GM18858 (cell line): ENCODE measurements around the gene PAPPA.

Experiments
- ATAC-seq: cut with Tn5 transposase; IDR thresholded peaks from one replicate; pipeline ENCODE4 v1.9.1; 2021; ENCODE audit not compliant: unreplicated experiment

PAPPA gene

DNA sequence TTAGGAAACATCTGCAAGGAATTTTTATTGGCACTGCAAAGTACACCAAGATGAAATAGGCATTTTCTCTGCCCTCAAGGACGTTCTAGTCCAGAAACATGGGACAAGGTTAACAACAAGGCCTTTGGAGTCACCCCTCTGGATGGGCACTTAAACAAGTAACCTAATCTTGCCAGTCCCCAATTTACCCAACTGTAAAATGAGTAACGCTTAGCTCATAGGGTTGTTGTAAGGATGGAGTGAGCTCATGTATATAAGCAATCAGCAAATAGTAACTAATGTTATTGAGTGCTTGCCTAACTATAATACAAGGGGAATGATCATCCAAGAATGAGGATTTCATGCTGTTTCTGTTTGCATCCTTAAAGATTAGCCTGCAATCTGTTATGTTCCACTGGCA, 189.3 kb downstream of the PAPPA start:
- ATAC-seq: no peak

DNA sequence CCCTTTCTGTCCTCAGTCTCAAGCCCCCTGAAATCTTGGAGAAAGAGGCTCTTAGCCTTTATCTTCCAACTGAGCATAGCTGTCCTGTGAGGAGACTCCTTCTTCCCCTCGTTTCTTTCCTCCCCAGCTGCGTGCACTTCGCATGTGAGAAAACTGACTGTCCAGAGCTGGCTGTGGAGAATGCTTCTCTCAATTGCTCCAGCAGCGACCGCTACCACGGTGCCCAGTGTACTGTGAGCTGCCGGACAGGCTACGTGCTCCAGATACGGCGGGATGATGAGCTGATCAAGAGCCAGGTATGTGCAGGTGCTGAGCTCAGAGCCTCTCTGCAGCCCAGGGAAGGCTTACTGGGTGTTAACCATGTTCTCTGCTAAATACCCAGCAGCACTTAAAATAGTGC, 190.8 kb downstream of the PAPPA start:
- no peak for ATAC-seq

DNA sequence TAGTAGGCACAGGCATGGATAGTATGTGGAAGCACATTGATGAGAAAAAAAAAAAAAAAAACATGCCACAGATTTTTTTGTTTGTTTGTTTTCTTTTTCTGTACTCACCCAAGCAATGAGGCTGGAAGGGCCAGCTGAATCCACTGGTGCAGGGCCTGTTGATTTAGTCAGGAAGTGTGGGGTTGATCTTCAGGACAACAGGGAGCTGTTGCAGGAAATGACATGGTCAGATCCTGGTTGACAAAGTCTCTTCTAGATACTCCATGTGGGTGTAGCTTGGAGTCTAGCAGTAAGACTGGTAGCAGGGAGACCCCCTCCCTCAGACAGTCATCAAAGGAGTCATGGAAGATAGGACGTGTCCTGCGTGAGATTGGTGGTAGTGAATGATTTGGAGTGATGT, 191.8 kb downstream of the PAPPA start:
- ATAC-seq: no peak

DNA sequence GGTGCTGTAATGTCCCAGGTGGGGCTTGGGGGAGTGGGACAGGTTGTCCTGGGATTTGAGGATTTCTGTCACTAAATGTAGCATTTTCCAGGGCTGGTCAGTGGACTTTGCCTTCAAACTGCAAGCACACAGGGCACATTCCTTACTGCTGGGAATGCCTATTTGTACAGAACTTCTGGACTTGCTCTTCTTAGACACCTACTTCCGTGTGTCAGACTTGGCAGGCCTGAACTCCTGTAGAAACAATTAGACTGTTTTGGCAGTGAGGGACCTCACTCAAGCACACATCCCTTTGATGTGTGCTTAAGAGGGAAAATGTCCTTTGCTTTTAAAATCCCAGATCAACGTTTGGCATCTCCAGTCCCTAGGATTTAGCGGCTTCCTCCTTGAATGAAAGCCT, 192.2 kb downstream of the PAPPA start:
- no peak for ATAC-seq

DNA sequence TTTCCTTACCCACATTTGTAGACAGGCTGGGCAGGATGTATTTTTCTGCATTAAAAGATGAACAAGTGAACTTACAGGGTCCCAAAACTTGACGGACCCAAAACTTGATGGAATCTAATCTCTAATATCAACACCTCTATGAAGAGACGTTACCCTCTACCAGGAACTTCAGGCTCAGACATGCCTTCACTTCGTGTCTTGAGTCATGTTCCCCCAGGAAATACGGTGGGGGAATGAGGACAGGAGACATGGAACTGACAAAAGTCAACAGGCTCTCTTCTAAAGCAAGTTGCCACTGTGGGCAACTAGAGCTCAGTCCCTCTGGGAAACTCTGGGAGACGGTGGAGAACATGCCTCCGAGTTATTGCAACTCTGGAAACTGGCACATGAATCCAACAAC, 196.1 kb downstream of the PAPPA start:
- no peak for ATAC-seq

DNA sequence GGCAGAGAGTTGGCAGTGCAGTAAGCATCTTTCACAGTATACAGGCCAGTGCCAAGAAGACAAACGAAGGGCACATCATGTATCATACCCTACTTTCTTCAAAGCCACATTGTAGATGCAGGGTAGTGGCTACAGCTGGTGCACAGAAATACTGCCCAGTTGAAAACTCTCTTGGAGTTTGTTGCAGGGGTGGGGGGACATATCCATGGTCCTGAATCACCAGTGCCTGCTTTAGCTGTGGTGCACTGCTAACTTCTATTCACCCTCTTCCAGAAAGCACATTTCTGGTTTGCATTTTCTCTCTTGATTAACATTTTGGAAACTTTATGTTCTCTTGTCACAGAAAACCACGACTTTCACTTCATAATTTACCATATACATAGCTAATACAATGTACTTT, 196.6 kb downstream of the PAPPA start:
- ATAC-seq: no peak

DNA sequence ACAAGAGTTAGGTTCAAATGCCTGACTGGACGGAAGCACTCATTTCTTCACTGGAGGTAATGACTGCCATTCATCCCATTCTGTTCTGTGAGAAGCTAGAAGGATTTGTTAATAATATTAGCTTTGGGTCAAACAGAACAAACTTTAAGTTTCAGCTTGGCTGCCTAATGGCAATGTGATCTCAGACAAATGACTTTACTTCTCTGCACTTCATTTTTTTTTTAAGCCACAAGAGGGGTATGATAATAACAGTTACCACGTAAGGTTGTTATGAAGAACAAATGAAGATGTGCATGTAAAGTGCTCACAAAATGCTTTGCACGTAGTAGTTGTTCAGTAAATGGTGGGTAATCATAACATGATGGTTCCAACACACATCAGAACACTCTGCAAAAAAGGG, 199.4 kb downstream of the PAPPA start:
- no peak for ATAC-seq

DNA sequence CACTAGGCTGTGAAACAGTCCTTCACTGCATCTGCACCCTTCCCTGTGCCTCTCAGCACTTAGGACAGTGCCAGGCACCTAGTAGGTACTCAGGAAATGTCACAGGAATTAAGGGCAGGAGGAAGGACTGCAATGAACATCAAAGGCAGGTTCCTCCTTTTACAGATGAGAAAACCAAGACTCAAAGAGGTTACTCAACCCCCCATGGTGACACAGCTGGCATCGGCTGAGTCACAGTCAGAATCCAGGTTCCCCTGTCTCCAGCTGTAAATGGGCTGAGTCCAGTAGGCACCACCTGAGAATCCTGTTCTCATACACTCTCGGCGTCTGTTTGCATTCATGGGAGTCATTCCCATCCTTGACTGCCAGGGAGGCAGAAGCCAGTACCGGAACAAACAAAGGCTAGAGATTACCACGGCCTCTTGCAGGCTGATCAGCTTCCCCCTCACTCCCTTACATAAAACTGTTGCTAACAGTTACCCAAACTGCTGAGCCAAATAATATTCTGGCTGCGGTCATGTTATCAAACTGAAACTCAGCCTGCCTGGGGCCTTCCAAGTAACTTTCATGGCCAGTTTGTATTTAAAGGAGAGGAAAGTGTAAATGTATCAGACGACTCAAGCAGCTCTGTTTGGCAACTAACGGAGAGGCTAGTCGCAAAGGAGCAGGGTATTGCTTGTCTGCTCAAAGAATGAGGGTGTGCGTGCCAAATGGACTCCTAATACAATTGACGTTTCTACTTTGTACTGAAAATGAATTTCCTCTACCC, 201.7 kb downstream of the PAPPA start:
- ATAC-seq: no peak

DNA sequence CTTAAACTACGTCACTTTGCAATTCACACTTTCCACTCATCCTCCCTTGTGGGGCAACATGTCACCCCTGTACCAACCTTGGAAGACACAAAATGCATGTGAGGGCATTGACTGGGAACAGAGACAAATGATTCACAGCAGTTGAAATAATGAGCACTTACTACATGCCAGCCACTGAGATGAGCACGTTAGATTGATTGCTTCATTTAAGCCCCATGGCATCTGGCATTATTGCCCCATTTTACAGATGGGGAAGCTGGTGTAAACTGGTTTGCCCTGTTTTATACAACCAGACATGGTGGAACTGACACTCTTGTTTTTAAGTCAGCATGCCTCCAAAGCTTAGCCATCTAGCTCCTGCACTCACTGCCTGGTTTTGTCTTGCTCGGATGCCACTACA, 204.7 kb downstream of the PAPPA start:
- ATAC-seq: no peak

DNA sequence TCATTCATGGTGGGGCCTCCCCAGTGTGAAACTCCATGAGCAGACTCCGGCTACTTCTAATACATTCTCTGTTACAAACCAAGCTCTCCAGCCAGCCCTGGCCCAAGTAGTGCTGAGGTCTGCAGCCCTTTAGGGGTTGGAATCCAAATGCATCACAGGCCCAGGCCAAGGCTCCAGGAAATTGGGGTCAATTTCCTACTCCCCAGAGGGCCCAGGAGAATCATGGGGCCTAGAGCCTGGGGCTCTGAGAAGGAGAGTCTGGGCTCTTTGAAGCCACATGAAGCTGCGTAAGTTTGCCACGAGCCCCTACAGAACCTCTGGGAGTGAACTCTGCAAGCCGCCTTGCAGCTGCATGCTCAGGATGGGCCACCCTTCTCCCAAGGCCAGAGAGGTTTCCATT, 206.4 kb downstream of the PAPPA start:
- no peak for ATAC-seq

DNA sequence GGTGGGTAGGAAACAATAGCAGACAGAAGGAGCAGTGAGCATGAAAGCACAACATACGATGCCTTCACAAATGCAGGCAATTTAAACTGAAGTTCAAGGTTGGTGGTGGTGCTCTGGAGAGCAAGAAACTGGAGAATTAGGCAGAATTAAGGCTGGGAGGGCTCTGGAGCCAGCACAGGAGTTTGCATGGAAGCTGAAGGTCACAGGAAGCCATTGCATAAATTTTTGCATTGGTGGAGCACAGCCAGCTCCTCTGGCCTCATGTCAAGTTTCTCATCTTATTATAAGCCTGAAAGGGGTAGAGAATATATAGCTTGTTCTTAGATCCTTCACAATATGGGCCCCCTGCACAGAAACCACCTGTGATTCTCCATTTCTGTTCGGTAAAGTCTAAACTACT, 207.4 kb downstream of the PAPPA start:
- ATAC-seq: no peak

DNA sequence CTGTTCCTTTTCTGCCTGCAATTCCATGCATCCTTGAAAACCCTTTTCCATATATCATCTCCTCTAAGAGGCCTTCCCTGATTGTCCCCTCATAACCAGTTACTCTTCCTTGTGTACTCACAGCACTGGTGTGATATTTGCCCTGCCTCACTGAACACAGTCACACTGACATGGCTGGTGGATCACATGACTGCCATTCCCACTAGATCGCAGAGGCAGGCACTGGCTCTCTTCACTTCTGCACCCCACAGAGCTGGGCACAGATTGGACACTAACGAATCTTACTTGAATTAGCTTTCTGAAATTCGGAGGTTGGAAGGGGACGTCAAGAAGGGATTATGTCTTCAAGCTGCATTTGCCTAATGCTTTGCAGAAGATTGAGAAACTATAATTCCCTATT, 208.0 kb downstream of the PAPPA start:
- no peak for ATAC-seq

DNA sequence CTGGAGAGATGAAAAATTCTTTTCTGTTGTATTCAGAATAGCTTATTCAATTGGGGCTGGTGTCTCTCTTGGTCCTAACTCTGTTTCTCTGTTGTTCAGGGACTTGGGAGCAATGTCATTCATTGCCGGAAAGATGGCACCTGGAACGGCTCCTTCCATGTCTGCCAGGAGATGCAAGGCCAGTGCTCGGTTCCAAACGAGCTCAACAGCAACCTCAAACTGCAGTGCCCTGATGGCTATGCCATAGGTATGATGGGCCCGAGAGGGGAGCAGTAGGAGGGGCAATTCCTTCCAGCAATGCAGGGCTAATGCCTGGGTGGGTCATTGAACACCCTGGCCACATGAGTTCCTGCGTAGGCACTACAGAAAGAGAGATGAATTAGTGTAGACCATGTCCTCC, 208.9 kb downstream of the PAPPA start:
- ATAC-seq: no peak

DNA sequence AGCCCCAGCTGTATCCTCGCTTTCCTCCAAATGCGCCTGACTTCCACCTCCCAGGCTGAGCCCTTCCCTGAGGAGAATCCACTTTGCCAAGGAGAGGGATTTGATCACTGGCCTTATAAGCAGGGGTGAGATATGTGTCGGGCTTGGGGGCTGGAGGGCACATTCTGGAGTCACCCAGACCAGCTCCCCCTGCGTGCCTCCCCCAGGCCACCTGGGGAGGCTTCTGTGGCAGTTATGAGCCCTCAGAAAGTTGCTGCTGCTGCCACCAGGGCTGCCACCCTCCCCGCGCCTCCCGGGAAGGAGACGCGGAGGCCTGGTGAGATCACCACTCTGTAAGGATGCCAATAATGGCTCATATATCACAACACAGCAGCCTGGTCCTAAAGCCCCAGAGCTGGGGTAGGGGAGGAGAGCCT, 211.5 kb downstream of the PAPPA start:
- no peak for ATAC-seq

DNA sequence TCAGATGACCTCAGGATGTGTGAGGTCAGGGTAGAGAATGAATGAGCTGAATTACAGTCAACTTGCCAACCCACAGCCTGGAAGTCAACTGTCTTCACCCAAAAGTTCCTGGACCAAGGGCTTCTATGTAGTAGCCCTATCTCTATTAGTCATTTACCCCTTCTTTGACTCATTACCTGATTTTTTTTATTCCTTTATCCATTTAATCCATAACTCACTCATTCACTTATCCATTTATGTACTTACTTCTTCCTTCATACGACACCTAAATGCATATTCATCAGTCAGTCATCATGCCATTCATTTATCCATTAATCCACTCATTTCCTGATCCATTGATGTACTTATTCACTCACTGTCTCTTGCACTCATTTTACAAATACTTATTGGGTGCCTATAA, 212.7 kb downstream of the PAPPA start:
- no peak for ATAC-seq

DNA sequence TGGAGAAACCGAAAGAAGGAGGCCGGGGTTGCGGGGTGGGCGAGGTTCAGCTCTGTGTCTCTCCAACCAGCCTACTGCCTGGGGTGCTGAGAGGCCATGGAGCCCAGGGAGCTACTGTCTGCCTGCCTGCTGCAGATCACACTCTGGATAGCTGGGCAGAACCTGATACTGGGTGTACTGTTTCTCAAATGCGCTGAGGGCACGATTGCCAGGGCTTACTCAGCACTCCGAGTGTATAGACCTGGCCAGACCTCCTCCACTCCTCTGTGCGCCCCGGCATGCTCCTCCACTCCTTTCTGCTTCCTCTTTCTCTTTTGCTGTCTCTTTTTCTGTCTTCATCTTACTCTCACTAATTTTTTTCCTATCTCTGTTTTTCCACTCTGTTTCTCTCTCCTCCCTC, 215.1 kb downstream of the PAPPA start:
- ATAC-seq: no peak

DNA sequence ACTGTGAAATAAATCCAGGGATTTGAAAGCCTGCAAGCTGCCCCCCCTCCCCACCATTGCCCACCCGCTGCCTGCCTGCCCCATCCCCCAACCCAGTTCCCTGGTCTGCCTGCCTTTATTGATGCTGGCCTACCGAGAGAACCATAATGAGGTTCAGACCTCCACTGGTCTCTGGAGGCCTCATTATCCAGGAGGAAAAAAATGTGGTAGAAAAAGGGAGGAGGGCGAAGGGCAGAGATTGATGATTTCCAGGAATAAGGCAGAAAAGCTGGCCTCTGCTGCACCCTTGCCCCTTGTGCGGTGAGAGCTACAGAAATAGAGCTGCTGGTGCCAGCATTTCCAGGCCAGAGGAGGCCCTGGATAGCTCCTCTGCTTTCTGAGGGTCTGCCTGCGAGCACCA, 216.1 kb downstream of the PAPPA start:
- ATAC-seq: no peak

DNA sequence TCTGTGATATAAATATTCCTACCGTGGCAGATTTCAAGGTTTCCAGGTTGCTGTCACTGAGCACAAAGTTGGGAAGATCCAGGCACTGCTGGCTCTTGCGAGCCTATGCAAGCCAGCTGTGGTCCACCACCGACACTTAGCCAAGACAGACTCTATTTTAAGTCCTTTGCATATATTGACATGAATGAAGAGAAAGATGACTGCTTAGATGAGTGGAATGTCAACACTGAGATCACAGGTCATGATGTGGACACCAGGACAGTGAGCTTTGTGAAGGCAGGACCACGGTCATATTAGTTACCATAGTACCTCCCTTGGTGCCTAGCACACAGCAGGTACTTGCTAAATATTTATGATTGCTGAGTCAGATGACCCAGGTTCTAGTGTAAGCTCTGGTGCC, 217.0 kb downstream of the PAPPA start:
- ATAC-seq: no peak

DNA sequence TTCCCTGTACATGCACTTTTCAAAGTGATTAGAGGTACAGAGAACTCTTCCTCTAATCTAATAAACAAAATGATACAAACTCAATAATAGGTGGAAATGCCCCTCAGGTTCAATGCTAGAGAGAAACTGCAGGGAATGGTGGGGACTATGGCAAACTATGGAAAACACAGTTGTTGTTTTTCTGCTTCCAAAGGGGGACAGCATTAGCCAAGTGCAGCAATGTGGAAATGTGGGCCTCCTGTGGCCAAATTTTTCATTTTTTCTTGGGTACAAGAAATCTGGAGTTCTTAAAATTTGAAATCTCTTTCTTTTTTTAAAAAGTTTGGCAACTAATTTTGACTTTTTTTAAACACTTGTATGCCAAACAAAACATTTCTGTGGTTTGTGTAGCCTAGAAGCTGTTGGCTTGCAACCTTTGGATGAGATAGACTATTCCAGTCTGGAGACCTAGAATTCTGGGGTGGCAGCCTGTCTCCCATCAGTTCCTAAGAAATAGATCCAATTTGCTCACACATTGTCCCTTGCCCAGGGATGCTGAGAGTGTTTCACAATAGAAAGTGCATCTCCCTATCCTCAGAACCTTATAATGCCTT, 218.6 kb downstream of the PAPPA start:
- no peak for ATAC-seq

DNA sequence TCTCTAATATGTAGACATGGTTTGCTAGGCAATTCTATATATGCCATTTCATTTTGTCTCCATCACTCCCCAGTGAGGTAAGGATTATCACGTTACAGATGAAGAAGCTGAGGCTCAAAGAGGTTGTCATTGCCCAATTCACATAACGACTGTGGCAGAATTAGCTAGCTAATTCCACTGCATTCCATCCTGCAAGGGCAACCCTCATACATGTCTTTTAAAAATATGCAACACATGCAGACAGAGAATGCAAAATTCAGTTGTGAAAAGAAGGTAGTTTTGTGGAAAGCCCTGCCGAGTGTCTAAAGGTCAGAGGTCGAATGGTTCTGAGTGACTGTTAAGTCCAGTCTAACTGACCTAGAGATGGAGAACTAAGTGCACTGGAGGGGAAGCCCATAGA, 219.2 kb downstream of the PAPPA start:
- ATAC-seq: no peak

DNA sequence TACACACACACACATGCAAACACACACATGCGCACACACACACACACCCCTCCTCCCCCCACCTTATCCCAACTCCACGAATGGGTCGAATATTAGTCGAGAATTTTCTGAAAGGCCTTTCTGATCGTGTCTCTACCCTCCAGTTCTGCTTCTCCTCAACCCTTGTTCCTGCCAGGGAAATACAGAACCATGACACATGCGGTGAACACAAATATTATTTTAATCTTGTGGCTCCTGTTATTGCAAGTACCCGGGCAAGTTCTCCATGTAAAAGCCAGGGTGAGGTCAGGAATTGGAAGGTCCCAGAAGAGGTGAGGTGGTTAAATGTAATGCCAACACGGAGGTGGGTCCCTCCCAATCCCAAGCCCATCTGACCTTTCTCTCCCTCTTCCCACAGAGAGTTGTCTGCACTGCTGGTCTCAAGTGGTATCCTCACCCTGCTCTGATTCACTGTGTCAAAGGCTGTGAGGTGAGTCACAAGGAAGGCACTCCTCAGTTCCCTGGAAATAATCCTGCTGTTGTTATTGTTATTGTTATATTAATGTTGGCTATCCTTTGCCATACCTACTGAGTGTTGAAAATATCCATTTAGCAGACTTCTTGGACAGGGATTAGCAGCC, 223.7 kb downstream of the PAPPA start:
- no peak for ATAC-seq

DNA sequence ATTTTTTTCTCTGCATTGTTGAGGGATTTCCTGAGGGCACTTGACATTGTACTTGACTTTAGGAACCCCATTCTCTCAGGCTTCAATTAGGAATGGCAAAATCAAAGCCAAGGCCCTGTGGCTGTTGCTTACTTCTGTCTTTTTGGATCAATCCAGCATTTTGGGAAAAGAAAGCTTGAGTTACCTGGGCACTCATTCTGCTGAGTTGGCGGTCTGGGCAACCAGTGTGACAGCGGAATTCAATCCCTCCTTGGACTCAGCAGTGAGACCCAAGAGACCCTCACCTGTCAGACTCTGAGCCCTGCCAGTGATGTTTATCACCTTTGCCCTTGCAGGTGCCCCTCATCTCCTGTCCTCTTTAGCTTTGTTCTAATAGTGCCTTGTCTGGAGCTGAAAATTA, 225.3 kb downstream of the PAPPA start:
- no peak for ATAC-seq

DNA sequence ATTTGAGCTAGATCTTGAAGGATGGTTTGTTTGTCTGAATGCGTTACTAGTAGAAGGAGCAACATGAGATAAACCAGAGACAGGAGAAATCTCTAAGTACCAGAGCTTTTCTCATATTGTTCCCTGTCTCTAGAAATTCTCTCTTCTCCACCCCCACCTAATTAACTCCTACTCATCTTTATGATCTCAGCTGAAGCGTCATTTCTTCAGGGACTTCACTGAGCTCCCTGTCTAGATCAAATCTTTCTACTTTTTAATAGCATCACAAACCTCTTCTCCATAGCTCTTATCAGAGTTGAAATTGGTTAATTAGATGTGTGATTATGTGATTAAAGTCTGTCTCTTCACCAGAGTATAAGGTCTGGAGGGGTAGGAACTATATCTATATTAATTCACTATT, 226.2 kb downstream of the PAPPA start:
- no peak for ATAC-seq
